Natural killer cell (primary cell): ENCODE data around the gene DNAJC24. TPM values are rescaled to one million over a fixed set of nuclear protein-coding genes. Genes with fewer than 3 reads are reported as not detected.
A peak's percentile ranks its signal among the peaks of the same experiment; 100 is the strongest.

ENCODE experiments used
- ATAC-seq, 3 donors: fragments of 150-1000 bp in 2 of 3; fragments of 200-7000 bp in 1 of 3; cut with Tn5 transposase; 1 replicate in 1 of 3; 2 replicates in 2 of 3; pipeline ENCODE4 v1.10.0; 2021; ENCODE audit warnings: mild to moderate bottlenecking in 2 of 3, moderate library complexity in 2 of 3
- DNase-seq, 2 donors: peaks; one replicate each; pipeline versions ENCODE4 v3.0.0 to v3.0.0-alpha.2; 2013 to 2021; ENCODE audit warnings: mixed read lengths in 1 of 2
- H3K27ac ChIP-seq: one replicate; pipeline ENCODE4 v1.5.1; 2013; ENCODE audit warnings: mild to moderate bottlenecking, low read length
- H3K27me3 ChIP-seq: one replicate; pipeline ENCODE4 v1.6.1; 2013; ENCODE audit warnings: low read length; ENCODE audit not compliant: control insufficient read depth, insufficient read depth
- H3K36me3 ChIP-seq: one replicate; pipeline ENCODE4 v1.6.1; 2013; ENCODE audit warnings: low read length; ENCODE audit not compliant: control insufficient read depth, insufficient read depth
- H3K4me1 ChIP-seq: one replicate; pipeline ENCODE4 v1.6.1; 2013; ENCODE audit warnings: low read length; ENCODE audit not compliant: control insufficient read depth, insufficient read depth
- H3K4me3 ChIP-seq: one replicate; pipeline ENCODE4 v1.5.1; 2013; ENCODE audit warnings: low read length
- H3K9me3 ChIP-seq: one replicate; pipeline ENCODE4 v1.6.1; 2013; ENCODE audit warnings: low read length; ENCODE audit not compliant: control insufficient read depth, insufficient read depth
- H3K27ac Mint-ChIP-seq, 2 donors: one replicate each; pipeline ENCODE4 v1.8.0; 2022; ENCODE audit warnings: mild to moderate bottlenecking in 2 of 2, mixed read lengths in 2 of 2, moderate library complexity in 1 of 2
- H3K27me3 Mint-ChIP-seq, 2 donors: one replicate each; pipeline ENCODE4 v1.8.0; 2022; ENCODE audit warnings: low read depth in 2 of 2, mixed read lengths in 2 of 2
- H3K36me3 Mint-ChIP-seq: one replicate; pipeline ENCODE4 v1.8.0; 2022; ENCODE audit warnings: mixed read lengths
- H3K4me1 Mint-ChIP-seq, 2 donors: one replicate each; pipeline ENCODE4 v1.8.0; 2022; ENCODE audit warnings: mixed read lengths in 2 of 2
- H3K4me3 Mint-ChIP-seq: one replicate; pipeline ENCODE4 v1.8.0; 2022; ENCODE audit warnings: mild to moderate bottlenecking, moderate library complexity, mixed read lengths
- H3K9me3 Mint-ChIP-seq, 2 donors: one replicate each; pipeline ENCODE4 v1.8.0; 2022; ENCODE audit warnings: mixed read lengths in 2 of 2
- WGBS: methylation state at CpG from one replicate; pipeline ENCODE4 v1.1.7; 2013; ENCODE audit warnings: missing lambda C conversion rate; ENCODE audit not compliant: insufficient coverage; 5-methylcytosine and 5-hydroxymethylcytosine counted together
- intact Hi-C: fragments of 100-400 bp; cut with micrococcal nuclease; formaldehyde crosslinking; loops from one replicate; pipeline ENCODE4 v1.14.2; 2022
- total RNA-seq, 4 donors: library from RNA; stranded (reverse); fragments of 120-200 nt in 1 of 4; gene quantifications; one replicate each; pipeline versions ENCODE4 v1.2.3 to v1.2.4, GENCODE V29; 2013 to 2022
- TF ChIP-seq, protein P1 (sequence below): fragments of 200-600 bp; IDR thresholded peaks from one replicate; pipeline ENCODE4 v1.8.0; 2022; ENCODE audit warnings: antibody characterized with exemption

The DNAJC24 gene
- total RNA-seq, 3 donors from 2014 or later (not counting 1 experiment from before 2014, with no cell fraction given), result 14.9 to 22.7 (median 18.6) TPM

DNA sequence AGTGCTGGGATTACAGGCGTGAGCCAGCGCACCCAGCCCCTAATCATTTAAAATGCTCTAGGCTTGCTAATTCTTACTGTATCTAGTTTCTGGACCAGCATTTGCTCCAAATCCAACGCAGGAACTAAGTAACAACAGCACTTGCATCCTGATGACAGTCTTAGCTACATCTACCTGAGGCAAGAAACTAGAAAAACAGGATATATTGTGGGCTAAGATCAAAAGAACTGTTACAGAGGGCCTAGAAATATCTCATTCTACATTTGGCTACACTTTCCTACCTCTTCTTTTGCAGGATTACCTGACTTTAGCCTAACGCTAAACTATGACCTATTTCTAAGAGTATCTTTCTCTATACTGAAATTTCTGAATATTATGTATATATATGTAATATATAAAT is 7.9 kb upstream of the DNAJC24 start:
- no peak for DNase-seq
- Histone ChIP-seq H3K27me3 (peaks cover 9% of the 10 kb centered on the region), H3K4me3 (no peak overlapping the region), H3K27ac (no peak overlapping the region), H3K9me3 (no peaks in the 10 kb centered on the region), H3K36me3 (no peaks in the 10 kb centered on the region), H3K4me1 (no peaks in the 10 kb centered on the region)
- Mint-ChIP-seq H3K27ac (no peak overlapping the region), H3K4me3 (no peak overlapping the region), H3K9me3 (no peaks in the 10 kb centered on the region), H3K4me1 (peaks cover 0 to 5% of the 10 kb centered on the region in 2 donors), H3K27me3 (peaks cover 24 to 32% of the 10 kb centered on the region in 2 donors), H3K36me3 (no peaks in the 10 kb centered on the region)
- TF ChIP-seq, protein P1, sequence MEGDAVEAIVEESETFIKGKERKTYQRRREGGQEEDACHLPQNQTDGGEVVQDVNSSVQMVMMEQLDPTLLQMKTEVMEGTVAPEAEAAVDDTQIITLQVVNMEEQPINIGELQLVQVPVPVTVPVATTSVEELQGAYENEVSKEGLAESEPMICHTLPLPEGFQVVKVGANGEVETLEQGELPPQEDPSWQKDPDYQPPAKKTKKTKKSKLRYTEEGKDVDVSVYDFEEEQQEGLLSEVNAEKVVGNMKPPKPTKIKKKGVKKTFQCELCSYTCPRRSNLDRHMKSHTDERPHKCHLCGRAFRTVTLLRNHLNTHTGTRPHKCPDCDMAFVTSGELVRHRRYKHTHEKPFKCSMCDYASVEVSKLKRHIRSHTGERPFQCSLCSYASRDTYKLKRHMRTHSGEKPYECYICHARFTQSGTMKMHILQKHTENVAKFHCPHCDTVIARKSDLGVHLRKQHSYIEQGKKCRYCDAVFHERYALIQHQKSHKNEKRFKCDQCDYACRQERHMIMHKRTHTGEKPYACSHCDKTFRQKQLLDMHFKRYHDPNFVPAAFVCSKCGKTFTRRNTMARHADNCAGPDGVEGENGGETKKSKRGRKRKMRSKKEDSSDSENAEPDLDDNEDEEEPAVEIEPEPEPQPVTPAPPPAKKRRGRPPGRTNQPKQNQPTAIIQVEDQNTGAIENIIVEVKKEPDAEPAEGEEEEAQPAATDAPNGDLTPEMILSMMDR, result no peak
- 82% methylated on average over 3 of the region's 4 CpGs for WGBS
- intact Hi-C loops, result no loop called here
- no peak for ATAC-seq

DNA sequence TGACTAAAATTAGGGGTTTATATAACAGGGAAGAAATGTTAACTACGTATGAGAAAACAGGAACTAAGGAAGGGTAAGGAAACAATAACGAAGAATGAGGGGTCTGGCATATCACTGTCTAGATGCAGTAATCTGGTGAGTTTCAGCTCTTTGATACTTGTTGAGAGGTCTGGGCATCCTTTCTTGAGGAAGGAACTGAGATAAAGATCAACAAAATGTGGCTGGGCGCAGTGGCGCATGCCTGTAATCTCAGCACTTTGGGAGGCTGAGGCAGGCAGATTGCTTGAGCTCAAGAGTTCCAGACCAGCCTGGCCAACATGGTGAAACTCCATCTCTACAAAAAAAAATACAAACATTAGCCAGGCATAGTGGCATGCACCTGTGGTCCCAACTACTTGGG is 2.9 kb upstream of the DNAJC24 start:
- Mint-ChIP-seq H3K4me3 (no peak overlapping the region), H3K4me1 (peaks cover 26 to 36% of the 10 kb centered on the region in 2 donors), H3K36me3 (no peaks in the 10 kb centered on the region), H3K9me3 (no peaks in the 10 kb centered on the region), H3K27me3 (peaks cover 30 to 45% of the 10 kb centered on the region in 2 donors), H3K27ac (no peak overlapping the region)
- Histone ChIP-seq H3K4me3 (no peak overlapping the region), H3K36me3 (no peaks in the 10 kb centered on the region), H3K27ac (no peak overlapping the region), H3K9me3 (no peaks in the 10 kb centered on the region), H3K27me3 (peaks cover 10% of the 10 kb centered on the region), H3K4me1 (peaks cover 11% of the 10 kb centered on the region)
- DNase-seq (peak in 1 of 2 donors; percentile 50), ATAC-seq (no peak)
- intact Hi-C loops, result loop anchor here (5.0 kb wide), 1 partner anchor 1216 kb away; the partner anchor contains the start of gene EIF3M
- 2% methylated on average over 4 of the region's 4 CpGs for WGBS
- TF ChIP-seq, protein P1, result no peak

DNA sequence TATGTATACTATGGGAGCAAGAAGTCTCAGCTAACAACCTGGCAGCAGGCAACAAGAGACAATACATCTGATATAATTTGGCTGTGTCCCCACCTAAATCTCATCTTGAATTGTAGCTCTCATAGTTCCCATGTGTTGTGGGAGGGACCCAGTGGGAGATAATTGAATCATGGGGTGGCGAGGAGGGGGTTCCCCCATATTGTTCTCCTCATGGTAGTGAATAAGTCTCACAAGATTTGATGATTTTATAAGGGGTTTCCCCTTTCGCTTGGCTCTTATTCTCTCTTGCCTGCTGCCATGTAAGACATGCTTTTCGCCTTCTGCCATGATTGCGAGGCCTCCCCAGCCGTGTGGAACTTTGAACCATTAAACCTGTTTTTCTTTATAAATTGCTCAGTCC is 6.2 kb downstream of the DNAJC24 start:
- no peaks in the 10 kb centered on the region for H3K36me3 Mint-ChIP-seq
- H3K27me3 Mint-ChIP-seq, result no peaks in the 10 kb centered on the region
- WGBS, result 97% methylated on average over 5 of the region's 5 CpGs
- TF ChIP-seq, protein P1, result no peak
- DNase-seq, result no peak
- H3K4me3 Mint-ChIP-seq, result no peak overlapping the region
- intact Hi-C loops, result no loop called here
- Histone ChIP-seq H3K4me1 (peaks cover 2% of the 10 kb centered on the region), H3K9me3 (no peaks in the 10 kb centered on the region), H3K4me3 (no peak overlapping the region), H3K36me3 (peaks cover 5% of the 10 kb centered on the region), H3K27ac (no peak overlapping the region), H3K27me3 (no peaks in the 10 kb centered on the region)
- H3K27ac Mint-ChIP-seq, result no peak overlapping the region
- no peak for ATAC-seq
- H3K4me1 Mint-ChIP-seq, result peaks cover 11 to 47% of the 10 kb centered on the region in 2 donors
- H3K9me3 Mint-ChIP-seq, result no peaks in the 10 kb centered on the region

DNA sequence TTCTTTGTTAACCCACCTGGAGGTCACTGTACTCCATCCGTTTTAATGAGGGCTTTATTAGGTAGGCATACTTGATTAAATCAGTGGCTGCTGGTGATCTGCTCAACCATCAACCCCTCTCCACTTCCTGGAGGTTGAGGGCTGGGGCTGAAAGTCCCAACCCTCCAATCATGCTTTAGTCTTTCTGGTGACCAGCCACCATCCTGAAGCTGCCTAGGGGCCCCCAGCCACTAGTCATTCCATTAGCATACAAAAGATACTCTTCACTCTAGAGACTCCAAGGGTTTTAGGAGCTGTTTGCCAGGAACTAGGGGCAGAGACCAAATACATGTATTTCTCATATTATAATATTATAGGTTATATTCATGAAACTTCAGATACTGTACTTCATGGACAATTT is 13.5 kb downstream of the DNAJC24 start:
- no peaks in the 10 kb centered on the region for H3K36me3 ChIP-seq
- H3K4me3 Mint-ChIP-seq, result no peak overlapping the region
- no peaks in the 10 kb centered on the region for H3K9me3 Mint-ChIP-seq
- H3K27me3 Mint-ChIP-seq, result no peaks in the 10 kb centered on the region
- H3K27ac ChIP-seq, result no peak overlapping the region
- peaks cover 21 to 30% of the 10 kb centered on the region in 2 donors for H3K4me1 Mint-ChIP-seq
- DNase-seq, result no peak
- no peak overlapping the region for H3K27ac Mint-ChIP-seq
- H3K9me3 ChIP-seq, result no peaks in the 10 kb centered on the region
- H3K4me3 ChIP-seq, result no peak overlapping the region
- H3K4me1 ChIP-seq, result no peaks in the 10 kb centered on the region
- ATAC-seq, result no peak
- TF ChIP-seq, protein P1, result no peak
- H3K36me3 Mint-ChIP-seq, result peaks cover 8% of the 10 kb centered on the region
- 100% methylated on average over 1 of the region's 1 CpG for WGBS
- intact Hi-C loops, result no loop called here
- H3K27me3 ChIP-seq, result no peaks in the 10 kb centered on the region
